GM23338 (cell line): ENCODE data around the gene AHR. TPM values are rescaled to one million over a fixed set of nuclear protein-coding genes. Genes with fewer than 3 reads are reported as not detected.

Experiments used
- ATAC-seq: fragments of 200-7000 bp; cut with Tn5 transposase; 3 replicates; pipeline ENCODE4 v1.9.1; 2020
- DNase-seq: peaks from one replicate; pipeline ENCODE4 v3.0.0-alpha.2; 2015; ENCODE audit warnings: low spot score
- H2AFZ ChIP-seq: fragments of 200-600 bp; sonication (generic); 2 replicates; pipeline ENCODE4 v1.8.0; 2016; ENCODE audit warnings: antibody characterized with exemption, mild to moderate bottlenecking, moderate library complexity
- H3F3A ChIP-seq: fragments of 200-600 bp; sonication (generic); replicated peaks from 2 replicates; pipeline ENCODE4 v1.8.0; 2017; ENCODE audit warnings: antibody characterized with exemption, mixed run types, low read depth
- H3K27ac ChIP-seq: fragments of 200-600 bp; sonication (generic); 2 replicates; pipeline ENCODE4 v1.6.1; 2016; ENCODE audit warnings: low read depth
- H3K27me3 ChIP-seq: fragments of 200-600 bp; sonication (generic); 2 replicates; pipeline ENCODE4 v1.8.0; 2016; ENCODE audit warnings: mild to moderate bottlenecking, mixed run types, moderate library complexity; ENCODE audit not compliant: insufficient read depth
- H3K36me3 ChIP-seq: fragments of 200-600 bp; sonication (generic); 2 replicates; pipeline ENCODE4 v1.8.0; 2016; ENCODE audit warnings: mild to moderate bottlenecking; ENCODE audit not compliant: insufficient read depth
- H3K4me1 ChIP-seq: fragments of 200-600 bp; sonication (generic); 2 replicates; pipeline ENCODE4 v1.8.0; 2016; ENCODE audit warnings: mild to moderate bottlenecking, moderate library complexity; ENCODE audit not compliant: insufficient read depth
- H3K4me2 ChIP-seq: fragments of 200-600 bp; sonication (generic); 2 replicates; pipeline ENCODE4 v1.7.1; 2017; ENCODE audit warnings: mixed run types
- H3K4me3 ChIP-seq: fragments of 200-600 bp; sonication (generic); 2 replicates; pipeline ENCODE4 v1.6.1; 2016; ENCODE audit warnings: mixed run types
- H3K79me2 ChIP-seq: fragments of 200-600 bp; sonication (generic); replicated peaks from 2 replicates; pipeline ENCODE4 v1.8.0; 2017; ENCODE audit warnings: mild to moderate bottlenecking; ENCODE audit not compliant: insufficient read depth
- H3K9me2 ChIP-seq: fragments of 200-600 bp; sonication (generic); 2 replicates; pipeline ENCODE4 v1.8.0; 2017; ENCODE audit not compliant: insufficient read depth
- H4K20me1 ChIP-seq: fragments of 200-600 bp; sonication (generic); replicated peaks from 2 replicates; pipeline ENCODE4 v1.8.0; 2017; ENCODE audit warnings: mild to moderate bottlenecking; ENCODE audit not compliant: insufficient read depth
- H3K27ac Mint-ChIP-seq: 2 replicates; pipeline ENCODE4 v1.8.0; 2020; ENCODE audit warnings: inconsistent platforms, mild to moderate bottlenecking, moderate library complexity, mixed read lengths
- H3K27me3 Mint-ChIP-seq: 3 replicates; pipeline ENCODE4 v1.8.0; 2022; ENCODE audit warnings: low read depth, mild to moderate bottlenecking, moderate library complexity, mixed read lengths, inconsistent platforms; ENCODE audit not compliant: insufficient read depth, poor library complexity
- H3K36me3 Mint-ChIP-seq: 3 replicates; pipeline ENCODE4 v1.8.0; 2021; ENCODE audit warnings: low read depth, mild to moderate bottlenecking, inconsistent platforms, moderate library complexity, mixed read lengths
- H3K4me1 Mint-ChIP-seq: 3 replicates; pipeline ENCODE4 v1.8.0; 2020; ENCODE audit warnings: mild to moderate bottlenecking, inconsistent platforms, mixed read lengths
- H3K4me3 Mint-ChIP-seq: 3 replicates; pipeline ENCODE4 v1.8.0; 2021; ENCODE audit warnings: moderate library complexity, mild to moderate bottlenecking, inconsistent platforms, mixed read lengths
- H3K9me3 Mint-ChIP-seq: 3 replicates; pipeline ENCODE4 v1.8.0; 2020; ENCODE audit warnings: moderate library complexity, mild to moderate bottlenecking, inconsistent platforms, mixed read lengths
- CREB1 ChIP-seq: fragments of 250-450 bp; sonication (Bioruptor Pico); IDR thresholded peaks from 2 replicates; pipeline ENCODE4 v1.5.0; 2020; ENCODE audit warnings: low read depth, mild to moderate bottlenecking, moderate library complexity
- POLR2AphosphoS5 ChIP-seq: IDR thresholded peaks from 2 replicates; pipeline ENCODE4 v1.6.1; 2016; ENCODE audit warnings: antibody characterized with exemption, low read depth
- ZNF331 ChIP-seq: fragments of 250-450 bp; sonication (Bioruptor Pico); IDR thresholded peaks from 2 replicates; pipeline ENCODE4 v1.5.0; 2020; ENCODE audit warnings: low read depth, mild to moderate bottlenecking, moderate library complexity
- polyA plus RNA-seq: library from polyadenylated mRNA; unstranded; fragments of >200 nt; fragmentation: Nextera tagmentation; extraction: Ambion mirVana; gene quantifications from 2 replicates; pipeline ENCODE4 v1.2.1, GENCODE V29; 2016
- total RNA-seq: library from RNA; depleted of rRNA; stranded (reverse); fragments of >200 nt; shearing (Covaris generic); gene quantifications from 2 replicates; pipeline ENCODE4 v1.2.3, GENCODE V29; 2014
- TF ChIP-seq, protein P1 (sequence below): fragments of 250-450 bp; sonication (Bioruptor Pico); IDR thresholded peaks from 2 replicates; pipeline ENCODE4 v1.5.0; 2020; ENCODE audit warnings: mild to moderate bottlenecking, moderate library complexity
- TF ChIP-seq, protein P2 (sequence below): IDR thresholded peaks from 2 replicates; pipeline ENCODE4 v1.6.1; 2016; ENCODE audit warnings: antibody characterized with exemption
- TF ChIP-seq, protein P3 (sequence below): IDR thresholded peaks from one replicate; pipeline ENCODE4 v1.6.1; 2018; ENCODE audit warnings: antibody characterized with exemption; ENCODE audit not compliant: unreplicated experiment

Gene AHR
- total and polyA plus RNA-seq, 2 experiments from 2014 or later = 3.4 to 14.9 TPM

DNA sequence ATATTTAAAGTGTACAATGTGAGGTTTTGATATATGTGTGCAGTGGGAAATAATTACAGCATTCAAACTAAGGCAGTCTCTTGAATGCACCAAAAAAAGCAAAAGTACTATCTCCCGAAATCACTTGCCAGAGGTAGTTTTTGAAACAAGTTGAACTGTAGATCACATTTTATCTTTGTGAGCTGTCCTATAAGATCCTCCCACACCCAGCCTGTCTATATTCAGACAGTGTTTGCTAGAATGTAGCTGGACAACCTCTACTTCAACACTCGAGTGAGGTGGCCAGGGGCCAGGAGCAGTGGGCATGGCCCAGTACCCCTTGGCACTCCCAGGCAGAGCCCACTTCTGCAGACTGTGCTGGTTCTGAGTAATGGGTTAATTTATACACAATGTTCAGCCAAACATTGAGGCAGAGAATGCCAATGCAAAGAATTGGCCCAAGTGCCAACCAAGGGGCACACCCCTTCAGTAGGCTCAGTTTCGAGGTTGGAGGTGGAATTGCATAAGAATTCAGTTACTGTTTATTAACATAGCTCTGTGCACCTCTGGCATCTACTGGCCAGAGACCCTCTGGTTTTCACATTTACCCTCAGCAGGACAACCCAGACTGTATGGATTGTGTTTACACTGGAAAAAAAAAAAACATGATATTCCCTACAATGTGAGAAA lies 70.5 kb downstream of the AHR start:
- Histone ChIP-seq H4K20me1 (no peaks in the 10 kb centered on the region), H2AFZ (no peak overlapping the region), H3K4me1 (no peaks in the 10 kb centered on the region), H3F3A (no peaks in the 10 kb centered on the region), H3K27ac (no peak overlapping the region), H3K9me2 (no peaks in the 10 kb centered on the region), H3K4me3 (no peak overlapping the region), H3K27me3 (no peaks in the 10 kb centered on the region), H3K36me3 (no peaks in the 10 kb centered on the region), H3K4me2 (no peak overlapping the region), H3K79me2 (no peaks in the 10 kb centered on the region)
- DNase-seq (no peak), ATAC-seq (no peak)
- Mint-ChIP-seq H3K9me3 (no peaks in the 10 kb centered on the region), H3K36me3 (no peaks in the 10 kb centered on the region), H3K27ac (no peak overlapping the region), H3K4me3 (no peak overlapping the region), H3K27me3 (peaks cover 2% of the 10 kb centered on the region), H3K4me1 (no peaks in the 10 kb centered on the region)
- TF ChIP-seq, protein P1, sequence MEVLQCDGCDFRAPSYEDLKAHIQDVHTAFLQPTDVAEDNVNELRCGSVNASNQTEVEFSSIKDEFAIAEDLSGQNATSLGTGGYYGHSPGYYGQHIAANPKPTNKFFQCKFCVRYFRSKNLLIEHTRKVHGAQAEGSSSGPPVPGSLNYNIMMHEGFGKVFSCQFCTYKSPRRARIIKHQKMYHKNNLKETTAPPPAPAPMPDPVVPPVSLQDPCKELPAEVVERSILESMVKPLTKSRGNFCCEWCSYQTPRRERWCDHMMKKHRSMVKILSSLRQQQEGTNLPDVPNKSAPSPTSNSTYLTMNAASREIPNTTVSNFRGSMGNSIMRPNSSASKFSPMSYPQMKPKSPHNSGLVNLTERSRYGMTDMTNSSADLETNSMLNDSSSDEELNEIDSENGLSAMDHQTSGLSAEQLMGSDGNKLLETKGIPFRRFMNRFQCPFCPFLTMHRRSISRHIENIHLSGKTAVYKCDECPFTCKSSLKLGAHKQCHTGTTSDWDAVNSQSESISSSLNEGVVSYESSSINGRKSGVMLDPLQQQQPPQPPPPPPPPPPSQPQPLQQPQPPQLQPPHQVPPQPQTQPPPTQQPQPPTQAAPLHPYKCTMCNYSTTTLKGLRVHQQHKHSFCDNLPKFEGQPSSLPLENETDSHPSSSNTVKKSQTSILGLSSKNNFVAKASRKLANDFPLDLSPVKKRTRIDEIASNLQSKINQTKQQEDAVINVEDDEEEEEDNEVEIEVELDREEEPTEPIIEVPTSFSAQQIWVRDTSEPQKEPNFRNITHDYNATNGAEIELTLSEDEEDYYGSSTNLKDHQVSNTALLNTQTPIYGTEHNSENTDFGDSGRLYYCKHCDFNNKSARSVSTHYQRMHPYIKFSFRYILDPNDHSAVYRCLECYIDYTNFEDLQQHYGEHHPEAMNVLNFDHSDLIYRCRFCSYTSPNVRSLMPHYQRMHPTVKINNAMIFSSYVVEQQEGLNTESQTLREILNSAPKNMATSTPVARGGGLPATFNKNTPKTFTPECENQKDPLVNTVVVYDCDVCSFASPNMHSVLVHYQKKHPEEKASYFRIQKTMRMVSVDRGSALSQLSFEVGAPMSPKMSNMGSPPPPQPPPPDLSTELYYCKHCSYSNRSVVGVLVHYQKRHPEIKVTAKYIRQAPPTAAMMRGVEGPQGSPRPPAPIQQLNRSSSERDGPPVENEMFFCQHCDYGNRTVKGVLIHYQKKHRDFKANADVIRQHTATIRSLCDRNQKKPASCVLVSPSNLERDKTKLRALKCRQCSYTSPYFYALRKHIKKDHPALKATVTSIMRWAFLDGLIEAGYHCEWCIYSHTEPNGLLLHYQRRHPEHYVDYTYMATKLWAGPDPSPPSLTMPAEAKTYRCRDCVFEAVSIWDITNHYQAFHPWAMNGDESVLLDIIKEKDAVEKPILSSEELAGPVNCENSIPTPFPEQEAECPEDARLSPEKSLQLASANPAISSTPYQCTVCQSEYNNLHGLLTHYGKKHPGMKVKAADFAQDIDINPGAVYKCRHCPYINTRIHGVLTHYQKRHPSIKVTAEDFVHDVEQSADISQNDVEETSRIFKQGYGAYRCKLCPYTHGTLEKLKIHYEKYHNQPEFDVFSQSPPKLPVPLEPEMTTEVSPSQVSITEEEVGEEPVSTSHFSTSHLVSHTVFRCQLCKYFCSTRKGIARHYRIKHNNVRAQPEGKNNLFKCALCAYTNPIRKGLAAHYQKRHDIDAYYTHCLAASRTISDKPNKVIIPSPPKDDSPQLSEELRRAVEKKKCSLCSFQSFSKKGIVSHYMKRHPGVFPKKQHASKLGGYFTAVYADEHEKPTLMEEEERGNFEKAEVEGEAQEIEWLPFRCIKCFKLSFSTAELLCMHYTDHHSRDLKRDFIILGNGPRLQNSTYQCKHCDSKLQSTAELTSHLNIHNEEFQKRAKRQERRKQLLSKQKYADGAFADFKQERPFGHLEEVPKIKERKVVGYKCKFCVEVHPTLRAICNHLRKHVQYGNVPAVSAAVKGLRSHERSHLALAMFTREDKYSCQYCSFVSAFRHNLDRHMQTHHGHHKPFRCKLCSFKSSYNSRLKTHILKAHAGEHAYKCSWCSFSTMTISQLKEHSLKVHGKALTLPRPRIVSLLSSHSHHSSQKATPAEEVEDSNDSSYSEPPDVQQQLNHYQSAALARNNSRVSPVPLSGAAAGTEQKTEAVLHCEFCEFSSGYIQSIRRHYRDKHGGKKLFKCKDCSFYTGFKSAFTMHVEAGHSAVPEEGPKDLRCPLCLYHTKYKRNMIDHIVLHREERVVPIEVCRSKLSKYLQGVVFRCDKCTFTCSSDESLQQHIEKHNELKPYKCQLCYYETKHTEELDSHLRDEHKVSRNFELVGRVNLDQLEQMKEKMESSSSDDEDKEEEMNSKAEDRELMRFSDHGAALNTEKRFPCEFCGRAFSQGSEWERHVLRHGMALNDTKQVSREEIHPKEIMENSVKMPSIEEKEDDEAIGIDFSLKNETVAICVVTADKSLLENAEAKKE (CRISPR knock-in tag) = no peak
- TF ChIP-seq CREB1 (CRISPR knock-in tag) = no peak
- TF ChIP-seq POLR2AphosphoS5 = no peak
- TF ChIP-seq, protein P2, sequence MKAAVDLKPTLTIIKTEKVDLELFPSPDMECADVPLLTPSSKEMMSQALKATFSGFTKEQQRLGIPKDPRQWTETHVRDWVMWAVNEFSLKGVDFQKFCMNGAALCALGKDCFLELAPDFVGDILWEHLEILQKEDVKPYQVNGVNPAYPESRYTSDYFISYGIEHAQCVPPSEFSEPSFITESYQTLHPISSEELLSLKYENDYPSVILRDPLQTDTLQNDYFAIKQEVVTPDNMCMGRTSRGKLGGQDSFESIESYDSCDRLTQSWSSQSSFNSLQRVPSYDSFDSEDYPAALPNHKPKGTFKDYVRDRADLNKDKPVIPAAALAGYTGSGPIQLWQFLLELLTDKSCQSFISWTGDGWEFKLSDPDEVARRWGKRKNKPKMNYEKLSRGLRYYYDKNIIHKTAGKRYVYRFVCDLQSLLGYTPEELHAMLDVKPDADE = no peak
- TF ChIP-seq, protein P3, sequence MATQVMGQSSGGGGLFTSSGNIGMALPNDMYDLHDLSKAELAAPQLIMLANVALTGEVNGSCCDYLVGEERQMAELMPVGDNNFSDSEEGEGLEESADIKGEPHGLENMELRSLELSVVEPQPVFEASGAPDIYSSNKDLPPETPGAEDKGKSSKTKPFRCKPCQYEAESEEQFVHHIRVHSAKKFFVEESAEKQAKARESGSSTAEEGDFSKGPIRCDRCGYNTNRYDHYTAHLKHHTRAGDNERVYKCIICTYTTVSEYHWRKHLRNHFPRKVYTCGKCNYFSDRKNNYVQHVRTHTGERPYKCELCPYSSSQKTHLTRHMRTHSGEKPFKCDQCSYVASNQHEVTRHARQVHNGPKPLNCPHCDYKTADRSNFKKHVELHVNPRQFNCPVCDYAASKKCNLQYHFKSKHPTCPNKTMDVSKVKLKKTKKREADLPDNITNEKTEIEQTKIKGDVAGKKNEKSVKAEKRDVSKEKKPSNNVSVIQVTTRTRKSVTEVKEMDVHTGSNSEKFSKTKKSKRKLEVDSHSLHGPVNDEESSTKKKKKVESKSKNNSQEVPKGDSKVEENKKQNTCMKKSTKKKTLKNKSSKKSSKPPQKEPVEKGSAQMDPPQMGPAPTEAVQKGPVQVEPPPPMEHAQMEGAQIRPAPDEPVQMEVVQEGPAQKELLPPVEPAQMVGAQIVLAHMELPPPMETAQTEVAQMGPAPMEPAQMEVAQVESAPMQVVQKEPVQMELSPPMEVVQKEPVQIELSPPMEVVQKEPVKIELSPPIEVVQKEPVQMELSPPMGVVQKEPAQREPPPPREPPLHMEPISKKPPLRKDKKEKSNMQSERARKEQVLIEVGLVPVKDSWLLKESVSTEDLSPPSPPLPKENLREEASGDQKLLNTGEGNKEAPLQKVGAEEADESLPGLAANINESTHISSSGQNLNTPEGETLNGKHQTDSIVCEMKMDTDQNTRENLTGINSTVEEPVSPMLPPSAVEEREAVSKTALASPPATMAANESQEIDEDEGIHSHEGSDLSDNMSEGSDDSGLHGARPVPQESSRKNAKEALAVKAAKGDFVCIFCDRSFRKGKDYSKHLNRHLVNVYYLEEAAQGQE = no peak
- TF ChIP-seq ZNF331 = no peak
